Measurements from ENCODE around the gene RBMS2.
A peak's percentile ranks its signal among the peaks of the same experiment; 100 is the strongest.
"Not testable (repeated sequence)": the region's sequence is repeated elsewhere in the genome, so short reads cannot be mapped to it uniquely, and the experiment has no call there.

RBMS2 gene

GRCh38 chr12:56496704-56497103, 24.9 kb upstream of the RBMS2 start:
- DNase-seq (ENCODE audit: low read depth); H3K4me3 ChIP-seq (ENCODE audit: low read depth, low read length): not testable (repeated sequence)
- TF ChIP-seq CTCF (IDR thresholded peaks at IDR 0.05; ENCODE audit: control insufficient read depth, extremely low read depth, insufficient read depth), result peak; percentile 37

- not testable (repeated sequence) for DNase-seq (ENCODE audit: low read depth); H3K4me3 ChIP-seq (ENCODE audit: low read depth, low read length)
These were observed 23.3 kb upstream of the RBMS2 start for GRCh38 chr12:56498126-56498902.

GRCh38 chr12:56499452-56499851, 22.2 kb upstream of the RBMS2 start:
- H3K4me3 ChIP-seq (ENCODE audit: low read depth, low read length); DNase-seq (ENCODE audit: low read depth): not testable (repeated sequence)

- DNase-seq (ENCODE audit: low read depth); H3K4me3 ChIP-seq (ENCODE audit: low read depth, low read length): not testable (repeated sequence)
These were observed 21.7 kb upstream of the RBMS2 start for GRCh38 chr12:56499879-56500278.

- no peak for DNase-seq (ENCODE audit: low read depth)
- TF ChIP-seq CTCF (IDR thresholded peaks at IDR 0.05; ENCODE audit: control insufficient read depth, extremely low read depth, insufficient read depth), result no peak
- no peak overlapping the region for H3K4me3 ChIP-seq (ENCODE audit: low read depth, low read length)
These were observed 10.8 kb upstream of the RBMS2 start for GRCh38 chr12:56510786-56511185.

GRCh38 chr12:56514014-56514318, 7.7 kb upstream of the RBMS2 start:
- DNase-seq (ENCODE audit: low read depth); H3K4me3 ChIP-seq (ENCODE audit: low read depth, low read length): not testable (repeated sequence)

GRCh38 chr12:56517854-56518253, 3.8 kb upstream of the RBMS2 start:
- TF ChIP-seq CTCF (IDR thresholded peaks at IDR 0.05; ENCODE audit: control insufficient read depth, extremely low read depth, insufficient read depth), result no peak
- no peak overlapping the region for H3K4me3 ChIP-seq (ENCODE audit: low read depth, low read length)
- DNase-seq (ENCODE audit: low read depth), result no peak

- H3K4me3 ChIP-seq (ENCODE audit: low read depth, low read length), result no peak overlapping the region
- DNase-seq (ENCODE audit: low read depth), result no peak
- TF ChIP-seq CTCF (IDR thresholded peaks at IDR 0.05; ENCODE audit: control insufficient read depth, extremely low read depth, insufficient read depth), result no peak
These were observed 3.0 kb upstream of the RBMS2 start for GRCh38 chr12:56518570-56518969.

GRCh38 chr12:56520048-56520447, 1.6 kb upstream of the RBMS2 start:
- no peak for TF ChIP-seq CTCF (IDR thresholded peaks at IDR 0.05; ENCODE audit: control insufficient read depth, extremely low read depth, insufficient read depth)
- no peak overlapping the region for H3K4me3 ChIP-seq (ENCODE audit: low read depth, low read length)
- DNase-seq (ENCODE audit: low read depth), result no peak

Measured in LNCaP clone FGC (cell line).